CD4-positive, CD25-positive, alpha-beta regulatory T cell (primary cell): ENCODE data around the gene MTMR3. TPM values are rescaled to one million over a fixed set of nuclear protein-coding genes. Genes with fewer than 3 reads are reported as not detected.

Source experiments
- ATAC-seq, 2 donors: fragments of 150-1000 bp; cut with Tn5 transposase; one replicate each; pipeline ENCODE4 v1.10.0; 2021; ENCODE audit warnings: low read depth in 2 of 2, moderate number of reproducible peaks in 2 of 2, moderate library complexity in 1 of 2
- DNase-seq, 3 donors: peaks; one replicate each; pipeline versions ENCODE4 v3.0.0 to v3.0.0-alpha.2; 2012 to 2022; ENCODE audit warnings: mixed read lengths in 1 of 3
- H3K27ac ChIP-seq: one replicate; pipeline ENCODE4 v1.7.0; 2013; ENCODE audit warnings: mild to moderate bottlenecking, low read length; ENCODE audit not compliant: insufficient read depth, poor library complexity, severe bottlenecking
- H3K27me3 ChIP-seq: one replicate; pipeline ENCODE4 v1.7.0; 2013; ENCODE audit warnings: low read length; ENCODE audit not compliant: control insufficient read depth, insufficient read depth
- H3K36me3 ChIP-seq: one replicate; pipeline ENCODE4 v1.7.0; 2013; ENCODE audit warnings: mild to moderate bottlenecking, low read length, moderate library complexity; ENCODE audit not compliant: control insufficient read depth, insufficient read depth
- H3K4me1 ChIP-seq: 2 replicates; pipeline ENCODE4 v1.7.0; 2013; ENCODE audit warnings: mild to moderate bottlenecking, low read length; ENCODE audit not compliant: insufficient read depth, control insufficient read depth, poor library complexity, severe bottlenecking
- H3K4me3 ChIP-seq: one replicate; pipeline ENCODE4 v1.7.0; 2013; ENCODE audit warnings: low read depth, mild to moderate bottlenecking, low read length, moderate library complexity
- H3K9me3 ChIP-seq, 2 experiments: 1 replicate in 1 of 2; 2 replicates in 1 of 2; pipeline ENCODE4 v1.7.0; 2013; ENCODE audit warnings: low read length in 2 of 2, mild to moderate bottlenecking in 1 of 2, moderate library complexity in 1 of 2; ENCODE audit not compliant: control insufficient read depth in 2 of 2
- H3K27ac Mint-ChIP-seq, 3 donors: one replicate each; pipeline ENCODE4 v1.8.0; 2020 to 2022; ENCODE audit warnings: mild to moderate bottlenecking in 3 of 3, mixed read lengths in 3 of 3, moderate library complexity in 2 of 3
- H3K27me3 Mint-ChIP-seq: one replicate; pipeline ENCODE4 v1.8.0; 2022; ENCODE audit warnings: mild to moderate bottlenecking, mixed read lengths
- H3K36me3 Mint-ChIP-seq: one replicate; pipeline ENCODE4 v1.8.0; 2020; ENCODE audit warnings: mixed read lengths
- H3K4me1 Mint-ChIP-seq, 4 donors: one replicate each; pipeline ENCODE4 v1.8.0; 2020 to 2022; ENCODE audit warnings: mixed read lengths in 4 of 4, mild to moderate bottlenecking in 1 of 4
- H3K4me3 Mint-ChIP-seq, 4 donors: one replicate each; pipeline ENCODE4 v1.8.0; 2020 to 2022; ENCODE audit warnings: mild to moderate bottlenecking in 4 of 4, mixed read lengths in 4 of 4, moderate library complexity in 3 of 4
- H3K9me3 Mint-ChIP-seq, 7 donors: one replicate each; pipeline ENCODE4 v1.8.0; 2020 to 2022; ENCODE audit warnings: mixed read lengths in 7 of 7, mild to moderate bottlenecking in 3 of 7, moderate library complexity in 2 of 7
- polyA plus RNA-seq, 4 donors: library from polyadenylated mRNA; unstranded; fragments of 300-500 nt; fragmentation: Illumina TruSeq; gene quantifications; one replicate each; pipeline ENCODE4 v1.2.3, GENCODE V29; 2021
- total RNA-seq: library from RNA; stranded (reverse); gene quantifications from one replicate; pipeline ENCODE4 v1.2.3, GENCODE V29; 2022

The MTMR3 gene
- total and polyA plus RNA-seq, 5 donors from 2014 or later = 14.3 to 64.4 (median 19.1) TPM

GRCh38 chr22:29989446-29989845 lies 106.5 kb downstream of the MTMR3 start:
- H3K4me1 Mint-ChIP-seq = peaks cover 0 to 14% (median 6%) of the 10 kb centered on the region in 4 donors
- no peaks in the 10 kb centered on the region for H3K27me3 Mint-ChIP-seq
- no peak overlapping the region for H3K4me3 Mint-ChIP-seq
- Histone ChIP-seq H3K9me3 (no peaks in the 10 kb centered on the region), H3K36me3 (peaks cover 60% of the 10 kb centered on the region), H3K4me3 (no peak overlapping the region), H3K27me3 (no peaks in the 10 kb centered on the region), H3K27ac (no peak overlapping the region), H3K4me1 (no peaks in the 10 kb centered on the region)
- no peaks in the 10 kb centered on the region for H3K9me3 Mint-ChIP-seq
- DNase-seq (no peak), ATAC-seq (no peak)
- no peak overlapping the region for H3K27ac Mint-ChIP-seq
- peaks cover 40% of the 10 kb centered on the region for H3K36me3 Mint-ChIP-seq

- Histone ChIP-seq H3K27me3 (no peaks in the 10 kb centered on the region), H3K9me3 (no peaks in the 10 kb centered on the region), H3K36me3 (peaks cover 48% of the 10 kb centered on the region), H3K4me3 (no peak overlapping the region), H3K27ac (no peak overlapping the region), H3K4me1 (no peaks in the 10 kb centered on the region)
- ATAC-seq = no peak
- DNase-seq = no peak
- Mint-ChIP-seq H3K27me3 (no peaks in the 10 kb centered on the region), H3K36me3 (peaks cover 24% of the 10 kb centered on the region), H3K27ac (no peak overlapping the region), H3K4me3 (no peak overlapping the region), H3K9me3 (no peaks in the 10 kb centered on the region), H3K4me1 (peaks cover 0 to 18% (median 6%) of the 10 kb centered on the region in 4 donors)
Observed at GRCh38 chr22:29992341-29993275, 109.6 kb downstream of the MTMR3 start.

GRCh38 chr22:29994027-29994715 lies 111.2 kb downstream of the MTMR3 start:
- peak in 1 of 2 donors; percentile 34 for ATAC-seq
- H3K27ac Mint-ChIP-seq = peak overlapping the region; percentile 29 to 55 (median 34)
- H3K27me3 Mint-ChIP-seq = no peaks in the 10 kb centered on the region
- H3K36me3 Mint-ChIP-seq = peaks cover 28% of the 10 kb centered on the region
- H3K36me3 ChIP-seq = peaks cover 44% of the 10 kb centered on the region
- no peak overlapping the region for H3K4me3 ChIP-seq
- H3K9me3 ChIP-seq = no peaks in the 10 kb centered on the region
- DNase-seq = peak in 1 of 3 donors; percentile 16
- peaks cover 0 to 24% (median 2%) of the 10 kb centered on the region in 4 donors for H3K4me1 Mint-ChIP-seq
- H3K4me3 Mint-ChIP-seq = no peak overlapping the region
- no peak overlapping the region for H3K27ac ChIP-seq
- H3K9me3 Mint-ChIP-seq = no peaks in the 10 kb centered on the region
- H3K27me3 ChIP-seq = no peaks in the 10 kb centered on the region
- H3K4me1 ChIP-seq = no peaks in the 10 kb centered on the region

GRCh38 chr22:29994943-29995342 lies 112.0 kb downstream of the MTMR3 start:
- no peak overlapping the region for H3K4me3 Mint-ChIP-seq
- DNase-seq = no peak
- peaks cover 25% of the 10 kb centered on the region for H3K36me3 Mint-ChIP-seq
- Histone ChIP-seq H3K27me3 (no peaks in the 10 kb centered on the region), H3K36me3 (peaks cover 49% of the 10 kb centered on the region), H3K4me3 (no peak overlapping the region), H3K27ac (no peak overlapping the region), H3K4me1 (no peaks in the 10 kb centered on the region), H3K9me3 (no peaks in the 10 kb centered on the region)
- H3K27ac Mint-ChIP-seq = peak overlapping the region in 2 of 3 donors; percentile 32 to 45
- no peak for ATAC-seq
- H3K4me1 Mint-ChIP-seq = peaks cover 0 to 24% (median 2%) of the 10 kb centered on the region in 4 donors
- H3K27me3 Mint-ChIP-seq = no peaks in the 10 kb centered on the region
- no peaks in the 10 kb centered on the region for H3K9me3 Mint-ChIP-seq

GRCh38 chr22:29997107-29997506 lies 114.1 kb downstream of the MTMR3 start:
- Mint-ChIP-seq H3K4me1 (peaks cover 0 to 24% (median 2%) of the 10 kb centered on the region in 4 donors), H3K27me3 (no peaks in the 10 kb centered on the region), H3K36me3 (peaks cover 21% of the 10 kb centered on the region), H3K4me3 (no peak overlapping the region), H3K9me3 (no peaks in the 10 kb centered on the region), H3K27ac (peak overlapping the region in 1 of 3 donors; percentile 14)
- no peaks in the 10 kb centered on the region for H3K9me3 ChIP-seq
- H3K27ac ChIP-seq = no peak overlapping the region
- ATAC-seq (no peak), DNase-seq (no peak)
- H3K27me3 ChIP-seq = no peaks in the 10 kb centered on the region
- no peak overlapping the region for H3K4me3 ChIP-seq
- H3K4me1 ChIP-seq = no peaks in the 10 kb centered on the region
- peaks cover 40% of the 10 kb centered on the region for H3K36me3 ChIP-seq

- ATAC-seq (no peak), DNase-seq (no peak)
- Histone ChIP-seq H3K27me3 (no peaks in the 10 kb centered on the region), H3K4me1 (no peaks in the 10 kb centered on the region), H3K36me3 (peaks cover 39% of the 10 kb centered on the region), H3K4me3 (no peak overlapping the region), H3K9me3 (no peaks in the 10 kb centered on the region), H3K27ac (no peak overlapping the region)
- Mint-ChIP-seq H3K27me3 (no peaks in the 10 kb centered on the region), H3K27ac (peak overlapping the region in 1 of 3 donors; percentile 14), H3K9me3 (no peaks in the 10 kb centered on the region), H3K4me3 (no peak overlapping the region), H3K36me3 (peaks cover 21% of the 10 kb centered on the region), H3K4me1 (peaks cover 0 to 22% (median 2%) of the 10 kb centered on the region in 4 donors)
Observed at GRCh38 chr22:29997516-29997915, 114.5 kb downstream of the MTMR3 start.

- H3K4me3 Mint-ChIP-seq = no peak overlapping the region
- Histone ChIP-seq H3K36me3 (peaks cover 37% of the 10 kb centered on the region), H3K4me3 (no peak overlapping the region), H3K9me3 (no peaks in the 10 kb centered on the region), H3K27ac (no peak overlapping the region), H3K27me3 (no peaks in the 10 kb centered on the region), H3K4me1 (no peaks in the 10 kb centered on the region)
- no peaks in the 10 kb centered on the region for H3K27me3 Mint-ChIP-seq
- H3K9me3 Mint-ChIP-seq = no peaks in the 10 kb centered on the region
- no peak overlapping the region for H3K27ac Mint-ChIP-seq
- ATAC-seq (no peak), DNase-seq (no peak)
- peaks cover 22% of the 10 kb centered on the region for H3K36me3 Mint-ChIP-seq
- H3K4me1 Mint-ChIP-seq = peaks cover 0 to 19% (median 2%) of the 10 kb centered on the region in 4 donors
Observed at GRCh38 chr22:29998627-29999384, 115.8 kb downstream of the MTMR3 start.
